ENCODE results near the gene PPFIA4.

PPFIA4 gene

DNA sequence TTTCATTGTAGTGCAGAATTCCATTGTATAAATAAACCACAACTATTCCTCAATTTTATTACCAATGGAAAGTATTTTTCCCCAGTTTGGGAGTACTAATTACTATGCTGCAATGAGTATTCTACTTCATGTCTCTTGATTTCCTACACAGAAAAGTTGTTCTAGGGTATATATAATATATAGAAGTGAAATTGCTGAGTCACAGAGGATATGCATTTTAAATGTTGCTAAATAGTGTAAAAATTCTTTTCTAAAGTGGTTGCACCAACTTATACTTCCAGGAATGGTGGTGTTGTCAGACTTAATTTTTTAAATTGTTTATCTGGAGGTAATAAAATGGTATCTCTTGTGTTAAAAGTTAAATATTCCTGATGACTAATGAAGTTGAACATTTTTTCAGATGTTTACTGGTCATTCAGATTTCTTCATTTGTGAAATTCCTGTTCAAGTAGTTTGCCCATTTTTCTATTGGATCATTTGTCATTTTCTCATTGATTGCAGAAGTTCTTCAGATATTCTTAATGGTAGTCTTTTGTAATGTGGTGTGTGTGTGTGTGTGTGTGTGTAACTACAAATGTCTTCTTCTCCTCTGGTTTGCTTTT is 78.6 kb downstream of the PPFIA4 start:
- DNase-seq: no peak

DNA sequence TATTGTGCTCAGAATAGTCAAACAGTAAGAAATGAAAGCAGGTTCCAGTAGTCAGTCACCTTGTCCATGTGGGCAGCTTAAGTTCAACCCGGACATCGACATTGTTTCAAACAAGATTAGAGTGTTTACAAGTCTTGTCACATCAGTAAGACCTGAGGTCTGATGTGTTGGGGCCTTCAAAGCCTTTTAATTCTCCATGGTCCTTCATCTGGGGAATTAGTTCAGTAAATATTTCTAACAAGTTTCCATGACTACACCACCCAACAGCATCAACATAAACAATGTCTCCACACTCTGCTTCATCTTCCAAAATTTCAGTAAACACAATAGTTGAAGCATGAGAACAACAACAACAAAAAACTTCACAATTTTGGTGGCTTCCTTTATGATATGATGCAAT is 86.2 kb downstream of the PPFIA4 start:
- no peak for DNase-seq

DNA sequence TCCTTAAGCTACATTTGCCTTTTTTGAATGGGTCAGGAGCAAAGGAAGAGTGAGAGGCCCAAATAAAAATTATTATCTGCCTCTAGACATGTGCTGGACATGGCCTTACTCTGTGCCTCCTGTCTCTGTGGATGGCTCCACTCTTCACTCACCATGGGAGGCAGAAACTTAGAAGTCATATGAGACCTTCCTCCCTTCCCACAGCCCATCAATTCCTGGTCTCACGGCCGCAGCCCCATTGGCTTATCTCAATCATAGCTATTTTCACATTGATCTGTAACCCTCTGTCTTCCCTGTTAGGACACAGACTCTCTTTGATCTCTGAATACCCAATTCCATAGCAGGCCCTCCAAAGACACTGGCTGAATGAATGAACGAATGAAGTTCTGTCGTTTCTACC is 87.0 kb downstream of the PPFIA4 start:
- no peak for DNase-seq

DNA sequence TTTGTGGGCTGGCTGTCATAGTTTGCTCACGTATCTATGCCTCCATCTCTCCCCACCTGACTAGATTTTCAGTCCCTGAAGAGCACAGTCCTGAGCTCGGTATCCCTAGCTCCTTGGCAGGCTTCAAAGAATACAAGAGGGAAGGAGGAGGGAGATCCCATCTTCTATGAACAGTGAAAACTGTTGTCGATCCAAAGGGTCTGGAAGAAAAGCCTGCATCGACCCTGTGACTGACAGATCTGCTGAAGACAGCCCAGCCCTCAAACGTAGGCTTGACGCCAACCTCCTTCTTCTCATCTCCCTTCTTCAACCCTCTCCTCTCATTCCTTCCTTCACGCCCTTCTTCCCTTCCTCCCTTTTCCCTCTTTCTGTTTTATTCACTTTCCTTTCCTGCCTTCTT is 87.9 kb downstream of the PPFIA4 start:
- DNase-seq: no peak

DNA sequence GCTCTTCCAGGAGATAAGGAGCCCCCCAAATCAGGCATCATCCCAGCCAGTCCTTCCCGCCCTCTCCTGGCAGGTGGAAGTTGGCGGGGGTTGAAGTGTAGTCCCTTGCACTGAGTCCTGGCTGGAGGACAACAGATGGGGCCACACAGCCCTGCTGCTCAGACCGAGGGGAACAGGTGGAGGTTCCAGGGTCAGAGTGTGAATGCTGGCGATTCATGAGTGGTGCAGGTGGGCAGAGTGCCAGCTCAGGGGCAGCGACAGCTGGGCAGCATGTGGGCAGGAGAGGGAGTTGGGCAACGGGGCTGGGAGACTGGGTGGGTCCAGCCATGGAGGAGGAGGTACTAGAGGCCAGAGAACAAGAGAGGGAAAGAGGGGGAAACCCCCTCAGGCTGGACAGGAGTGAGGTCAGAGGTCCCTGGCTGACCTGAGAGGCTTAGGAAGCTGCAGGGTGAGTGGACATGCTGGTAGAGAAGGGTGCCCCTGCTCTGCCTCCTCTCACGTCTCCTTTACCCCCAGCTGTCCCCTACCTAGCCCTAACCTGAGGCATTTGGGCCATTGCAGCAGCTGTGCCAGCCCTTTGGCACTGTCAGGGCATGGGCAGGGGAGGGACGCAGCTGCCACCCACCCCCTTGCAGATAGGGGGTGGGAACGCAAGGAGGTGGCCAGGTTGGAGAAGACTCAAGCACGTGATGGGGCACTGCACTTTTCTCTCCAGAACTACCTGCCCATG is 90.0 kb downstream of the PPFIA4 start:
- no peak for DNase-seq

DNA sequence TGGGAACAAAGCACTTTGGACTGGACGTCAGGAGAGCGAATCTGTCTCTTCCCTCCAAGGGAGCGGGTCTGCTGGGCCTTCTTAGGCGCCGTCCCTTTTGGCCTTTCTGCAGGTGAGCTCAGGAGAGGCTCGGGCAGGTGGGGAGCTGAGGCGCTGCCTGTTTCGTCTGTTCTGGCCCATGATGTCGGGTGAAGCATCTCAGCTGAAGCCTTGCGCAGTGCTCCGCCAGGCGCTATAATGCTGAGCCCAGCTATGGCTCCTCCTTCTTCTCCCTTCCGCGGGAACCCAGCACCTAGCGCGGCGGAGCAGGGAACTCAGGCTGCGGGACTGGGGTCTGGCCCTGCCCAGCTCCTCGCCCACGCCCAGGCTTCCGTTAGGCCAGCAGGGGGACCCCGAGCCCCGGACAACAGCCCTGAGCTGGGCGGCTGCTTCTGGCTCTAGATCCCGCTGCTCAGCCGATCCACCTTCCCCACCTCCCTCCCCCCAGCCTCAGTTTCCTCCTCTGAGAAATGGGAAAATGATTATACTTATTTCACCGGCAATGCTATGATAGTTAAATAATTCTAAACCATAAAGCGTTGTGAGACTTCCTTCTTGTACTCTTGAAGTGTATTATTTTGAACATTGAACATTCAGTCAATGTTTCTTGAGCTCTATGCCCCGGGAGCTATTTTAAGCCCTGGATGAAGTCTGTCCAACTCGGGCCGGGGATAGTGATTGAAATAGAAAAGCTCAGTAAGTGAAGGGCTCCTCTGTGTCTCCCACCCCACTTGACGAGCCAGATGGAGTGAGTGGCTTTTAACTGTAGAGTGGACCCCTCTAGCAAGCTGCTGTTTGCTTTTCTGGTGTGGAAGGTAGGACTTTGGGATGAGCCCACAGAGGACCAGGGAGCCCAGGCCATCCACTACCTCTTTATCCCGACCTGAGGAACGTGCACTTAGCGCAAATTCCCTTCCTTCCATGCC is 91.6 kb downstream of the PPFIA4 start:
- peak in 1 of 2 experiments; percentile 15 for DNase-seq

DNA sequence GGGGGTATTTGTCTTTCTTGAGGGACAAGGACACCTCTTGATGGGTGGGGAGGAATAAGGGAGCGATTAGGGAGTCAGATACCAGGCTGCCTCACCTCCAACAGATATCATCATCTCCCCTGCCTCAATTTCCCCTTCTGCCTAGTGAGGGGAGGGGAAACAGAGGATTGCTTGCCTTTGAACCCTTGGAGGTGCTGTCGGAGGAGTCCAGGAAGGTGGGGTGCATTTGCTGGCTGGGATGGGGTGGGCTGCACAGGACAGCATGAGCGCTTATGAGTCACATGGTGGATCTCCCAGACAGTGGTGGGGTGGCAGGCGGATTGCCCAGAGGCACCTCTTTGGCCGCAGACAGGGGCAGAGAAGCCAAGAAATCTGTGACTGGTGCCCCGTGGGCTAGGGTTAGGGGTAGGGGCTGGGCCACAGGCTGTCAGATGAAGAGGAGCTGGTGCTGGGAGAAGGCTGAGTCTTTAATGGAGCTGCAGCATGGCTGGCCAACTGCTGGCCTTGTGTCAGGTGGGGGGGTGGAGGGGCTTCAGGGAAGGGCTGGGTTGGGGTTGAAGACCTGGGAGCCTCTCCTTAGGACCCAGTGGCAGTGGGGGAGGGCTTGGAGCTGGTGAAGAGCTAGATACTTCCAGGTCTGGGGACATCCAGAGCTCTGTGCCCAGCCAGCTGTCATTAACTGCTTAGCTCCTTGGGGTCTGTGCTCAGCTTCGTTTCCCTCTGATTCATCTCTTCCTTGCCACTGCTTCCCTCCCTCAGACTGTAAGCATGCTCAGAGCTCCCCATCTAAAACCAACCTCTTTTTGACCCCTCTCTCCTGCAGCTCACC is 94.2 kb downstream of the PPFIA4 start:
- no peak for DNase-seq

DNA sequence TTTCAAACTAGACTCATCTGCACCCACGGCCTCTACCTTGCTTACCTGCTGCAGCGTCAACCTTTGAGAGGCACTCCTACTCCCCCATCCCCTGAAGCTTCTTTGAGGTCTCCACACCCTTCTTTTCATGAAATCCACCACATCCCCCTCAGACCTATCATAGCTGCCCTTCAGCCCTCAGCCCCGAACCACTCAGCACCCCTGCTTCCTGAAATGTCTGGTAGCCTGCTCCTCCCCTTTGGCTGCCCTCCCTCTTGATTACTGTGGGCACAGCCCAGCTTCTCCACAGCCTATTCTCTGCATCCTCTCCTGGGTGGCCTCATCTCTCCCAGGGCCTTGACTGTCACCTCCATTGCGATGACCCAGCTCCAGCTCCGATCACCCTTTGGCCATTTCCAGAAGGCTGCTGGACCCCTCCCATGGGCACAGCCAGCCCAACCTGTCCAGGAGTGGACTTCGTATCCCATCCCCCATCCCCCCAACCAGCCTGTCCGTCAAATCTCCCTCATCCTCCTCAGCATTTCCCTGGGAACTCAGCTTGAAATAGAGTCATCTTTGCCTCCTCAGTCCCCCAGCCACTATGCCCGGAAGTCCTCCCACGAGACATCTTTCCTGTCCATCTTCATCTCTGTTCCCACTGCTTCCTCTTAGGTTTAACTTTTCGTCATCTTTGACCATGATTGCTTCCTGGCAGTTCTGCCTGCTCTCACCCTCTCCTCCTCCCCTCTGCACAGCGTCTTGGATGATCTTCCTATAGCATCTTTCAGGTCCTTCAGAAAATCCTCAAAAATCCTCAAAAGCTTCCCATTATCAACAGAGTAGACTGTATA is 95.1 kb downstream of the PPFIA4 start:
- no peak for DNase-seq

DNA sequence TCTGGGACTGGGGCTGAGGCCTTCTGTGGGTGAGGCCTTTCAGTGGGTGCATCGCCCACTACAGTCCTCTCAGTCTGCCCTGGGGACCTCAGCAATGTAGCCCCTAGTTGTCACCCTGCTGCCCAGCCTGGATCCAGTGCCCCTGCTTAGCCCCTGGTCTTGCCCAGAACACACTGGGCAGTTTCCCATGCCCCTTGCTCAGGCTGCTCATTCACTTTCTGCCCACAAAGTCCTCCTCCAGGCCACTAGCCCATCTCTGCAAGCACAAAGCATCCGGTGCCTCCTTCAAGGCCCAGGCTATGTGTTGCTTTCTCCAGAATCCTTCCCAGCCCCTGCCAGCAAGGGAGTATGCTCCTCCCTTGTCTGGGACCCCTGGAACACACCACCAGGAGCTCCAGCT is 95.9 kb downstream of the PPFIA4 start:
- no peak for DNase-seq

DNA sequence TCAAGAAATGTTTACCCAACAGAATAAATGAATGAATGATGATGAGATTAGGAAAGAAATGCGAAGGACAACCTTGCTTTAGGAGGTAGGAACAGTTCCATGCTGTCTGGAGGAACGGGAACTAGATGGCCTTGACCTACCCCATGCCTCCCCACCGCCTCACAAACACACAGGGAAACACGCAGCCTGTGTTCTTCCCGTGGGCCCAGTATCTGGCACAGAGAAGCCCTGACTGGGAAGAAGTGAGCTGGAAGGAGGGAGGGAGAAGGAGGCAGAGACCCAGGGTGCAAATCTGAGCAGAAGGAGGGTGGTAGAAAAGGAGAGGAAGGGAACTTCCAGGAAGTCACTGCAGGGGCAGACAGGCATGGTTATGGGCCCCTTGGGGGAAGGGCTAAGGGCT is 97.7 kb downstream of the PPFIA4 start:
- no peak for DNase-seq

DNA sequence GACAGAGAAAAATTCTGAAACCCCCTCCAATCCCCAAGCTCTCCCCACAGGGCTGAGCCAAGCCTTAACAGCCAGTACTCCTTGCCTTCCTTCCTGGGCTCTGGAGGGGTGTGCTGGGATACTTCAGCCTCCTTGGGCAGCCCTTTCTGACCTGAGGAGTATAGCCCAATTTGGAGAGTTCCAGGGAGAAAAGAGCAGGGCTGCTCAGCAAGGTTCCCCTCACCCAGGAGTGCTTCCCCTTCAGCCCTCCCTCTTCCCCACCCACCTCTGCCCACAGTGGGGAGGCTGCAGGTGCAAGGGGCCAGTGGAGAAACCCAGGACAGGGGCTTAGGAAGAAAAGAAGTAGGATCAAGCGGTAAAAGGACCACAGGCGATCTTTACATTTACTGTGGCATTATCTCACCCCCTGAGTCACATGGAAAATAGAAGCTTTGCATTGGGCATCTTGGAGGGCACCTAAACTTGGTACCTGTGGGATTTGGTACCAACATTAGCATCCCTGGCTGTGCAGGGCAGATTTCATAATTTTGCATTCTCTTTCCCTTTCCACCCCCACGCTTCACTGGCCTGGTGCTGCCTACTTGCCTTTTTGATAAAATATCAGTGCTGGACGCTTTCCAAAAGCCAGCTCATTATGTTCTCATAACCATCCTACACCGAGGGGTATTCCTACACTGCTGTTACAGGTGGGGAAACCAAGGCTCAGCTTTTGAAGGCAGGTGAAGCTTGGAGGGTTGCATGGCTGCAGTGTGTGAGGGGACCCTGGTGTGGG is 98.4 kb downstream of the PPFIA4 start:
- no peak for DNase-seq

DNA sequence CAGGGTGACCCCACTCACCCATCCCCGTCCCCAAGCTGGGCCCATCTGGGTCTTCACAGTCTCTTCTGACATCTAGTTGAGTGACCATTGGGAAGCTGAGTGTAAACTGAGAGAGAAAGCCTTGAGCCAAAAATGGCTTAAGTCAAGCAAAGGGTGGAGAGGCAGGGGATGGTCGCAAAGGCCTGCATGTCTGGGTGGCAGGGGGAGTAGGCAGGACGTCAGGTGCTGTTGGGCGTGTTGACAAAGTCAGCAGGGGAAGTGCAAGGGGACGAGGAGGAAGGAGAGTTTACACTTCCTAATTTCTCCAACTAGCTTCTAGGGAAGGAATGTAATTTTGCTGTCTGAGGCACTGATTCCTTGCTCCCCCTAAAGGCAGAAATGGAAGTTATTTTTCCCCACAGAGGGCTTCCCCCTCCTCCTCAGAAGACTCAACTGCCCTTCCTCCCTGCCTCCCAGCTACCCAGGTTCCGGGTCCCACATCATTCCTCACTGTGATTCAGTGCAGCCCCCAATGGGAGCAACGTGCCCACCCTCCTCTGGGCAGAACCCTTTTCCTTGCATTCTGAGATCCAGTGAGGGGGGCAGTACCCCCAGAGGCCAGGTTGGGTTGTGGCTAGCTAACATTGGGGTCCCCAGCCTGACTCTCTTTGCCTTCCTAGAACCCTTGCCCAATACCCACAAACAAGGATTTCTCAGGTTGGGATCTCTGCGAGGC is 100.0 kb downstream of the PPFIA4 start:
- DNase-seq: no peak

DNA sequence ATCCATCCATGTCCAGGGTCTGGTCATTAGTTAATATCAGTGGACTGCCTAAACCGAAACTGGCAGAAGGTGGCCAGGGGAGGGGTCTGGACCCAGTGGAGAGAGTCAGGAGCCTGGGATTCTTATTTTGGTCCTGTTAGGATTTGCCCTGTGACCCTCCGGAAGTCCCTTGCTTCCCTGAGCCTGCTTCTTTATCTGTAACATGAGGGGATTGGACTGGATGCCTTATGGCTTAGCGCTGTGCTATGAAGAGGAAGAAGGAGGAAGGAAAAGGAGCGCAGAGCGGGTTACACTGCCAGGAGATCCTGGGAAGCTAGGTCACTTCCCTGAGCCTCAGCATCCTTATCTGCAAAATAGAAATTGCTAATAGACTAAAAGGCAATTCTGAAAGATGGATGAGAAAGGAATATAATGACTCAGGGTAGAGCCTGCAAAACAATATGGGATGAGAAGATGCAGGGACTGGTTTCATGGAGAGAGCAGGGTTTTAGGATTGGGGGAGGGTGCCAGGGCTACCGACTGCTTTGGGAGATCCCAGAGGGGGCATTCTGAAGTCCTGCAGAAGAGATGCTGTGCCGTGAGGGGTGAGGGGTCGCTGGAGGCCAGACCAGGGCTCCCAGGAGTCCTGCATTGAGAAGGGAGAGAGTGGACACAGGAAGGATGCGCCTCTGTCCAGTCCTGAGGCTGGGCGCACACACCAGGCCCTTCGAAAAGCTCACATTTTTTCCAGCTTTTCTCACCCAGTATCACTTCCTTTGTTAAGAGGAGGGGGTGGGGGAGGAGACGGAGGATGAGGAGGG is 100.8 kb downstream of the PPFIA4 start:
- DNase-seq: no peak

DNA sequence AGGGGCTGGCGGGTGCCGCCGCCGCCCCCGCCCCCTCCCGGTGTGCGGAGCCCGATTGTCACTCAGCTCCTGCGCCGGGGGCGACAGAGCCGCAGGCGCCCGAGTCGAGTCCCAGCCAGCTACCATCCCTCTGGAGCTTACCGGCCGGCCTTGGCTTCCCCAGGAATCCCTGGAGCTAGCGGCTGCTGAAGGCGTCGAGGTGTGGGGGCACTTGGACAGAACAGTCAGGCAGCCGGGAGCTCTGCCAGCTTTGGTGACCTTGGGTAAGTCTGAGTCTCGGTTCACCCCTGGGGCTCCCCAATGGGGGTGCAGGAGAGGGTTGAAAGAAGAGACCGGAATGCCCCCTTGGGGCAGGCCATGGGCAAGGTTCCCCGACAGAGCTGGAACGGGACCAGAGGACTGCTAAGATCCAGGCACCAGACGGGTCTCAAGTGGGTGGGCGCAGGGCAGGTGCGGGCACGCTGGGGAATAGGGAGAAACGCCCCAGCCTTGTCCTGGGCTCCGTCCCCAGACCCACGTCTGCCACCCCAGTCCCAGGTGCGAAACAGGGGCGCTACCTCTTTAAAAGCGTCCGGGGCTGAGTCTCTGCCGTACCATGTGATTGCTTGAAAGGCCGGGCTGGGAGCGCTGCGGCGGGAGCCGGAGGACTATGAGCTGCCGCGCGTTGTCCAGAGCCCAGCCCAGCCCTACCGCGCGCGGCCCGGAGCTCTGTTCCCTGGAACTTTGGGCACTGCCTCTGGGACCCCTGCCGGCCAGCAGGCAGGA is 101.6 kb downstream of the PPFIA4 start, which contains the start of gene ADORA1:
Gene ADORA1 (plus strand): TSS at position 61 of the 765 bp plus-strand sequence. CDS start 1,116 bp downstream, outside the sequence.
- no peak for DNase-seq

DNA sequence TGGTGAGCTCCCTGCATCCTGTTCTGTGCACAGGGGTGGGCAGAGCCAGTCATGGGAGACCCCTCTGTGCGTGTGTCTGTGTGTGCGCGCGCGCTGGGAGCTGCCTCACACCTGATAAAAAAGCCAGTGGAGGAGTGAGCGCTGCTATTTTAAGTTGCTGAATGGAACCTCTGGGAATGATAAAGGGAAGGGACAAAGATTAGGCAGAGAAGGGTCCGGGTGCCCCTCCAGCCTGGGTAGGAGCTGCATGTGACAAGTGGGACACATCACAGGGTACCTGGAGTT is 102.1 kb downstream of the PPFIA4 start:
- DNase-seq: no peak
